H1 (cell line): ENCODE measurements around the gene APOA1. TPM values are rescaled to one million over a fixed set of nuclear protein-coding genes. Genes with fewer than 3 reads are reported as not detected.

ENCODE experiments used
- CTCF ChIA-PET: fragments of 300-600 bp; sonication (Branson Sonifier 250); formaldehyde crosslinking; loops from one replicate; lab custom pipeline; 2021; ENCODE audit not compliant: partially characterized antibody; lab: Charles Lee
- POLR2A ChIA-PET: fragments of 300-600 bp; sonication (Branson Sonifier 250); formaldehyde crosslinking; loops from one replicate; lab custom pipeline; 2021; ENCODE audit warnings: inconsistent platforms; ENCODE audit not compliant: partially characterized antibody; lab: Charles Lee
- DNase-seq, 2 experiments: peaks; one replicate each; pipeline versions ENCODE4 v3.0.0 to v3.0.0-alpha.2; 2010 to 2022; ENCODE audit warnings: low spot score in 2 of 2, low read depth in 1 of 2, mixed read lengths in 1 of 2
- FAIRE-seq: peaks from 2 replicates; lab custom pipeline; 2011; peaks lifted over from hg19 to GRCh38; lab: Jason Lieb, UNC
- H2AFZ ChIP-seq: 2 replicates; pipeline ENCODE4 v1.8.1; 2012; ENCODE audit warnings: low read length, inconsistent platforms
- H2AK5ac ChIP-seq: 2 replicates; pipeline ENCODE4 v1.6.1; 2013; ENCODE audit warnings: low read depth, low read length
- H2BK120ac ChIP-seq: replicated peaks from 2 replicates; pipeline ENCODE3; 2013; ENCODE audit warnings: low read depth, low read length, inconsistent platforms
- H2BK12ac ChIP-seq: 2 replicates; pipeline ENCODE4 v1.6.1; 2013; ENCODE audit warnings: low read depth, low read length
- H2BK15ac ChIP-seq: 2 replicates; pipeline ENCODE4 v1.6.1; 2013; ENCODE audit warnings: low read length
- H2BK20ac ChIP-seq: 2 replicates; pipeline ENCODE4 v1.6.1; 2013; ENCODE audit warnings: low read length
- H2BK5ac ChIP-seq: 2 replicates; pipeline ENCODE4 v1.6.1; 2013; ENCODE audit warnings: low read depth, low read length
- H3K14ac ChIP-seq: 2 replicates; pipeline ENCODE4 v1.6.1; 2013; ENCODE audit warnings: inconsistent platforms; ENCODE audit not compliant: insufficient read length
- H3K18ac ChIP-seq: 2 replicates; pipeline ENCODE4 v1.6.1; 2013; ENCODE audit warnings: low read length; ENCODE audit errors: extremely low read depth
- H3K23ac ChIP-seq: 2 replicates; pipeline ENCODE4 v1.6.1; 2013; ENCODE audit warnings: inconsistent platforms; ENCODE audit not compliant: insufficient read length
- H3K23me2 ChIP-seq: 2 replicates; pipeline ENCODE4 v1.6.1; 2013; ENCODE audit warnings: low read depth, low read length
- H3K27ac ChIP-seq: 2 replicates; pipeline ENCODE4 v1.6.1; 2011; ENCODE audit warnings: low read depth, low read length, inconsistent platforms
- H3K27me3 ChIP-seq, 4 experiments: replicated peaks in 1 of 4; 1 replicate in 1 of 4; 2 replicates in 3 of 4; pipeline versions ENCODE4 v1.6.1 to v1.8.1; 2011 to 2013; ENCODE audit warnings: low read length in 3 of 4, mild to moderate bottlenecking in 3 of 4, inconsistent platforms in 2 of 4, mixed read lengths in 2 of 4, moderate library complexity in 1 of 4; ENCODE audit not compliant: control insufficient read depth in 3 of 4, insufficient read depth in 3 of 4; ENCODE audit errors: extremely low read depth in 1 of 4
- H3K36me3 ChIP-seq, 4 experiments: 2 replicates each; pipeline versions ENCODE4 v1.6.1 to v1.8.1; 2011 to 2013; ENCODE audit warnings: mild to moderate bottlenecking in 4 of 4, low read length in 3 of 4, moderate library complexity in 2 of 4, control low read depth in 1 of 4, inconsistent platforms in 1 of 4; ENCODE audit not compliant: insufficient read depth in 4 of 4, control insufficient read depth in 2 of 4
- H3K4ac ChIP-seq: replicated peaks from 2 replicates; pipeline ENCODE3; 2013; ENCODE audit warnings: low read length, low read depth, mixed read lengths, inconsistent platforms; ENCODE audit not compliant: insufficient read length
- H3K4me1 ChIP-seq, 4 experiments: replicated peaks in 1 of 4; 1 replicate in 1 of 4; 2 replicates in 3 of 4; pipeline versions ENCODE4 v1.6.1 to v1.8.1; 2011 to 2013; ENCODE audit warnings: low read length in 3 of 4, inconsistent platforms in 2 of 4, mixed read lengths in 1 of 4; ENCODE audit not compliant: insufficient read depth in 4 of 4, control insufficient read depth in 3 of 4
- H3K4me2 ChIP-seq, 2 experiments: 2 replicates each; pipeline versions ENCODE4 v1.6.1 to v1.8.1; 2011 to 2013; ENCODE audit warnings: low read depth in 2 of 2, low read length in 2 of 2, control low read depth in 1 of 2, inconsistent platforms in 1 of 2, mild to moderate bottlenecking in 1 of 2; ENCODE audit not compliant: insufficient read depth in 1 of 2
- H3K4me3 ChIP-seq, 4 experiments: fragments of 200-600, 300-600 bp in 1 of 4; sonication (generic), shearing (Covaris generic), sonication (Bioruptor Twin) in 1 of 4; 2 replicates each; pipeline versions ENCODE4 v1.5.1 to v1.8.1; 2011 to 2016; ENCODE audit warnings: low read length in 4 of 4, low read depth in 3 of 4, control low read depth in 2 of 4, inconsistent platforms in 2 of 4, mild to moderate bottlenecking in 2 of 4, mixed read lengths in 1 of 4, moderate library complexity in 1 of 4; ENCODE audit not compliant: insufficient read depth in 2 of 4; ENCODE audit errors: extremely low read depth in 1 of 4
- H3K56ac ChIP-seq: replicated peaks from 2 replicates; pipeline ENCODE3; 2013; ENCODE audit warnings: low read depth, mild to moderate bottlenecking, mixed read lengths, low read length, inconsistent platforms; ENCODE audit not compliant: insufficient read length
- H3K79me1 ChIP-seq: 2 replicates; pipeline ENCODE4 v1.6.1; 2013; ENCODE audit warnings: low read depth, low read length, control low read depth
- H3K79me2 ChIP-seq, 2 experiments: 2 replicates each; pipeline versions ENCODE4 v1.6.1 to v1.8.1; 2012 to 2013; ENCODE audit warnings: low read length in 2 of 2, mild to moderate bottlenecking in 2 of 2, inconsistent platforms in 1 of 2; ENCODE audit not compliant: insufficient read depth in 2 of 2, control insufficient read depth in 1 of 2
- H3K9ac ChIP-seq, 4 experiments: replicated peaks in 1 of 4; 1 replicate in 1 of 4; 2 replicates in 3 of 4; pipeline versions ENCODE4 v1.6.1 to v1.8.1; 2011 to 2013; ENCODE audit warnings: low read depth in 3 of 4, low read length in 3 of 4, control low read depth in 2 of 4, mild to moderate bottlenecking in 2 of 4, moderate library complexity in 2 of 4, inconsistent platforms in 1 of 4; ENCODE audit errors: extremely low read depth in 1 of 4
- H3K9me3 ChIP-seq, 2 experiments: 2 replicates each; pipeline versions ENCODE4 v1.6.1 to v1.8.1; 2012 to 2013; ENCODE audit warnings: mild to moderate bottlenecking in 2 of 2, moderate library complexity in 2 of 2, control low read depth in 1 of 2, inconsistent platforms in 1 of 2, low read depth in 1 of 2, low read length in 1 of 2, mixed read lengths in 1 of 2; ENCODE audit not compliant: insufficient read depth in 2 of 2
- H4K20me1 ChIP-seq, 2 experiments: replicated peaks in 1 of 2; 2 replicates each; pipeline versions ENCODE3 to v1.8.1; 2011 to 2013; ENCODE audit warnings: inconsistent platforms in 2 of 2, low read length in 2 of 2, mild to moderate bottlenecking in 1 of 2; ENCODE audit not compliant: insufficient read depth in 2 of 2, control insufficient read depth in 1 of 2
- H4K5ac ChIP-seq: 2 replicates; pipeline ENCODE4 v1.6.1; 2013; ENCODE audit warnings: low read length, low read depth, mixed read lengths, inconsistent platforms; ENCODE audit not compliant: insufficient read length
- H4K8ac ChIP-seq: 2 replicates; pipeline ENCODE4 v1.8.0; 2013; ENCODE audit warnings: mild to moderate bottlenecking, moderate library complexity, low read length, inconsistent platforms; ENCODE audit not compliant: insufficient read depth; ENCODE audit errors: extremely low read depth
- H4K91ac ChIP-seq: replicated peaks from 2 replicates; pipeline ENCODE3; 2013; ENCODE audit warnings: low read length, mixed read lengths, inconsistent platforms; ENCODE audit not compliant: insufficient read length
- CREB1 ChIP-seq: IDR thresholded peaks from 2 replicates; pipeline ENCODE4 v1.6.1; 2012; ENCODE audit warnings: inconsistent platforms
- CTBP2 ChIP-seq: IDR thresholded peaks from 2 replicates; pipeline ENCODE4 v1.7.0; 2011; ENCODE audit warnings: borderline replicate concordance, mild to moderate bottlenecking, moderate library complexity, mixed read lengths, low read length; ENCODE audit not compliant: insufficient read depth, insufficient read length
- EGR1 ChIP-seq: IDR thresholded peaks from 2 replicates; pipeline ENCODE4 v1.6.1; 2011; ENCODE audit warnings: low read depth, low read length, borderline replicate concordance
- EZH2 ChIP-seq: fragments of 200-600 bp; sonication (generic); IDR thresholded peaks from 2 replicates; pipeline ENCODE4 v1.7.1; 2012; ENCODE audit warnings: low read depth, mild to moderate bottlenecking, moderate library complexity, low read length, inconsistent platforms; ENCODE audit not compliant: severe bottlenecking
- JUND ChIP-seq: IDR thresholded peaks from 2 replicates; pipeline ENCODE4 v1.6.1; 2011; ENCODE audit warnings: mild to moderate bottlenecking, improper control_type of control experiment, low read length
- POU5F1 ChIP-seq: IDR thresholded peaks from 2 replicates; pipeline ENCODE4 v1.6.1; 2011; ENCODE audit warnings: low read depth, mild to moderate bottlenecking, low read length, moderate library complexity
- RXRA ChIP-seq: IDR thresholded peaks from 2 replicates; pipeline ENCODE4 v1.6.1; 2011; ENCODE audit warnings: low read depth, mild to moderate bottlenecking, low read length, moderate library complexity; ENCODE audit not compliant: insufficient read depth
- SAP30 ChIP-seq: fragments of 300-600 bp; sonication (generic); IDR thresholded peaks from 2 replicates; pipeline ENCODE4 v1.7.1; 2012; ENCODE audit warnings: low read length, moderate library complexity, mild to moderate bottlenecking, inconsistent platforms; ENCODE audit not compliant: insufficient read depth, insufficient replicate concordance
- SUZ12 ChIP-seq: fragments of 200-600 bp; sonication (generic); IDR thresholded peaks from 2 replicates; pipeline ENCODE4 v1.6.1; 2012; ENCODE audit warnings: mild to moderate bottlenecking, inconsistent platforms, low read length, moderate library complexity, mixed read lengths
- TAF1 ChIP-seq: IDR thresholded peaks from 2 replicates; pipeline ENCODE4 v1.6.1; 2011; ENCODE audit warnings: mild to moderate bottlenecking, low read depth, low read length
- TAF7 ChIP-seq: optimal IDR thresholded peaks from 2 replicates; pipeline ENCODE3; 2011; ENCODE audit warnings: low read depth, mild to moderate bottlenecking, inconsistent platforms, low read length, moderate library complexity, borderline replicate concordance
- TCF12 ChIP-seq: IDR thresholded peaks from 2 replicates; pipeline ENCODE4 v1.6.1; 2011; ENCODE audit warnings: low read depth, mild to moderate bottlenecking, low read length
- USF2 ChIP-seq: IDR thresholded peaks from 2 replicates; pipeline ENCODE4 v1.6.1; 2011; ENCODE audit warnings: low read length, improper control_type of control experiment
- WGBS, 2 experiments: shearing (Covaris generic) in 1 of 2; methylation state at CpG; one replicate each; pipeline versions ENCODE4 v1.1.6 to v1.1.7; 2013 to 2015; ENCODE audit warnings: low lambda C conversion rate in 2 of 2, mixed read lengths in 2 of 2, inconsistent platforms in 1 of 2, low coverage in 1 of 2, missing lambda C conversion rate in 1 of 2; ENCODE audit not compliant: insufficient replicate concordance in 2 of 2, insufficient coverage in 1 of 2, insufficient read length in 1 of 2; ENCODE audit errors: extremely low coverage in 1 of 2, missing lambda C conversion rate in 1 of 2; 5-methylcytosine and 5-hydroxymethylcytosine counted together
- polyA plus RNA-seq, 7 experiments: library from polyadenylated mRNA; depleted of rRNA in 3 of 7; stranded (reverse) in 5 of 7; unstranded in 2 of 7; fragments of >200 nt in 5 of 7; fragments of 200-250 nt in 2 of 7; gene quantifications; 1 replicate in 5 of 7; 2 replicates in 1 of 7; 4 replicates in 1 of 7; pipeline versions ENCODE4 v1.2.1 to v1.2.3, GENCODE V29; 2011 to 2013; ENCODE audit warnings: missing spikeins in 2 of 7, mixed read lengths in 2 of 7
- total RNA-seq: library from RNA; stranded (reverse); fragmentation: NEBNext Ultra II Directional; extraction: Animal tissue kit (Norgen Biotek cat#: 25700); gene quantifications from 2 replicates; pipeline ENCODE4 v1.2.1, GENCODE V29; 2021

APOA1 gene
- total and polyA plus RNA-seq, 2 of the 8 experiments (the other 6 are each of a cell fraction or from before 2014, with no cell fraction given): 0.80 TPM; not detected in 1

- FAIRE-seq (no peak), DNase-seq (no peak)
- H4K20me1 ChIP-seq: no peaks in the 10 kb centered on the region
- no peaks in the 10 kb centered on the region for H3K27me3 ChIP-seq
- H3K4ac ChIP-seq: no peak overlapping the region
- H3K79me2 ChIP-seq: no peaks in the 10 kb centered on the region
- H4K5ac ChIP-seq: no peak overlapping the region
- H3K9me3 ChIP-seq: no peaks in the 10 kb centered on the region
- POLR2A ChIA-PET: interaction anchor here (0.7 kb wide), 1 partner anchor 432 kb away, joined by 3 read pairs; the partner anchor contains the start of gene RNF214
- H3K4me1 ChIP-seq: no peaks in the 10 kb centered on the region
- no peak overlapping the region for H3K4me3 ChIP-seq
- H2BK5ac ChIP-seq: no peak overlapping the region
- no peak overlapping the region for H3K27ac ChIP-seq
- no peaks in the 10 kb centered on the region for H3K79me1 ChIP-seq
- no peaks in the 10 kb centered on the region for H3K23me2 ChIP-seq
- no peak overlapping the region for H2BK12ac ChIP-seq
- H3K23ac ChIP-seq: no peak overlapping the region
- no peak overlapping the region for H4K8ac ChIP-seq
- H3K9ac ChIP-seq: no peak overlapping the region
- no peak overlapping the region for H3K14ac ChIP-seq
- no peak overlapping the region for H4K91ac ChIP-seq
- CTCF ChIA-PET: interaction anchor here (1.7 to 4.5 kb wide), 3 partner anchors 10 to 378 kb away, joined by 4 to 31 read pairs (median 7); partner anchors contain the start of genes APOA1, APOA5 and SIDT2
- H3K18ac ChIP-seq: no peak overlapping the region
- WGBS, 2 experiments: 94% methylated on average over 2 of the region's 2 CpGs; no CpG with 5 or more reads in 1 of the 2 experiments
- H3K36me3 ChIP-seq: no peaks in the 10 kb centered on the region
- H2BK120ac ChIP-seq: no peak overlapping the region
- H3K56ac ChIP-seq: no peak overlapping the region
- H2AK5ac ChIP-seq: no peak overlapping the region
- H2AFZ ChIP-seq: peak overlapping the region; percentile 62; the same call in 1 of the 2 replicates
- H2BK15ac ChIP-seq: no peak overlapping the region
- no peak overlapping the region for H3K4me2 ChIP-seq
- H2BK20ac ChIP-seq: no peak overlapping the region
- TF ChIP-seq RXRA (no peak), CTBP2 (no peak), EZH2 (no peak), POU5F1 (no peak), TAF1 (no peak), SUZ12 (no peak), SAP30 (no peak), TAF7 (no peak), EGR1 (no peak), USF2 (no peak), TCF12 (no peak), CREB1 (no peak), JUND (no peak)
Measured at GRCh38 chr11:116800610-116801009, 36.8 kb downstream of the APOA1 start.
